Ramos (cell line): ENCODE results near the gene SCNN1A.

Experiments used
- in situ Hi-C: fragments of 300-500 bp; cut with MboI; formaldehyde crosslinking; loops from one replicate; pipeline ENCODE4 v1.14.3; 2022; ENCODE audit warnings: low sequenced_read_pairs; ENCODE audit not compliant: unreplicated experiment

The SCNN1A gene

DNA sequence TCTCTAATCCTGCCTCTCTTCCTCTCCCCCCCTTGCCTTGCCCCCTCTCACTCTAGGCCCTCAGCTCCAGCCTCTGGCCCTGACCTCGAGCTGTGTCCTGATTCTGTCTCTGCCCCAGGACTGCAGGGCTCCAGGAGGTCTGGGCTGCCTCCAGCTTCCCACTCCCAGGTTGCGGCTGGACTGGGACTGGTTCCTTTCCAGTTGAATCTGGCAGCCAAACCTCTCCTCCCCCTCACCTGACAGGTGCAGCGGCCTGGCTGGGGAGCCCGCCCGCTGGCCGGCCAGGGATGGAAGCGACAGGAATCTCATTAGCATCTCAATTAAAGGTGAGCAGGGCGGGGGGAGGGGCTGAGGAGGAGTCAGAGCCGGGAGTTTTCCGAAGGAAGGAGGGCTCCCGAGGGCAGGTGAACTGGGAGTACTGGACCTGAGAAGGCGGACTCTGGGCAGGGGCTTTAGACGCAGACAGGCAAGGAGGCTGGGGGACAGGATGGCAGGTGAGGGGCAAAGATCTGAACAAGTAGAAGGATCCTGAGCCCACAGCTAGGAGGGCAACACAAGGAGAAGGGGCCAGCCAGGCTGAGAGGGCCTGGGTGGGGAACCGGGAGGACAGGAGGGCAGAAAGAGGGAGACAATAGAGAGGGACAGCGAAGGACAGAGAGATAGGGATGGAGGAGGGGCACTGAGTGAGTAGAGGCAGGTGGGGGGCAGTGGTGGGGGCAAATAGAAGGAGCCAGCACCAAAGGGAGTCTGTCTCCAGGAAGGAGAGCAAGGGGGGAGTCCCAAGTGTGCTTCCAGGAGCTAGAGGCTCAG is at the start of gene SCNN1A:
Gene SCNN1A (minus strand): TSS at position 295 of the 810 bp plus-strand sequence. CDS start 780 bp downstream, outside the sequence.
- in situ Hi-C loops = no loop called here

DNA sequence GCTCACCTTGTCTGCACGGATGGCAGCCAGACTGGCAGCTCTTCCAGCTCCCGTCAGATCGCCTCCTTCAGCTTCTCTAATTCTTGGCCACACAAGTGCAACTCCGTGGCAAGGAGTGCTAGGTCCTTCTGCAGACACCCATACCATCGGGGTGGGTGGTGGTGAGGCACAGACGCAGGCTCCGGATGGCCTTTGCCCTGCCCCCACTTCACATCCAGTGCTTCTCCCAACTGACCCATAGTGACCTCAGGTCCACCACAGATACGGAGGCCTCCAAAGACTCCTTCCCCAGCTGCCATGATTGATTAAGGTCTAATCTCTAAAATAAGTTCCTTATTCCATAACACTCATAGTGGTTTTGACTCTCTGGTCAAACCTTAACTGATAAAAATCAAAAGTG is 49.5 kb upstream of the SCNN1A start:
- in situ Hi-C loops = loop anchor here (5.0 kb wide), 2 partner anchors 37 to 122 kb away; no protein-coding TSS in a partner anchor

DNA sequence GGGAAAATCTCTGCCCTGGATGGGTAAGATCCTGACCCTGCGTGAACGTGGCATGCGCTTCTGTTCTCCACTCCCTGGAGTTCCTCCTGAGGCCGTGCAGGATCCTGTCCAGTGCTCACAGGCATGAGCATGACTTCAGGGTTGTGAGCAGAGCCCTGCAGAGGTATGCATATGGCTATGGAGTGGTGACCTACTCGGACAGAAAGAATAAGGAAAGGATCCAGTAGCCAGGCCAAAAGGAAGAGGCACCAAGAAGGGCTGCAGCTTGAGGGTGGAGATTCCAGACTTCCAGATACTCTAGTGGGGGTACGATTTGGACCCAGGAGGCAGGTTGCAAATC is 48.6 kb upstream of the SCNN1A start:
- in situ Hi-C loops = loop anchor here (5.0 kb wide), 1 partner anchor 123 kb away; no protein-coding TSS in a partner anchor

DNA sequence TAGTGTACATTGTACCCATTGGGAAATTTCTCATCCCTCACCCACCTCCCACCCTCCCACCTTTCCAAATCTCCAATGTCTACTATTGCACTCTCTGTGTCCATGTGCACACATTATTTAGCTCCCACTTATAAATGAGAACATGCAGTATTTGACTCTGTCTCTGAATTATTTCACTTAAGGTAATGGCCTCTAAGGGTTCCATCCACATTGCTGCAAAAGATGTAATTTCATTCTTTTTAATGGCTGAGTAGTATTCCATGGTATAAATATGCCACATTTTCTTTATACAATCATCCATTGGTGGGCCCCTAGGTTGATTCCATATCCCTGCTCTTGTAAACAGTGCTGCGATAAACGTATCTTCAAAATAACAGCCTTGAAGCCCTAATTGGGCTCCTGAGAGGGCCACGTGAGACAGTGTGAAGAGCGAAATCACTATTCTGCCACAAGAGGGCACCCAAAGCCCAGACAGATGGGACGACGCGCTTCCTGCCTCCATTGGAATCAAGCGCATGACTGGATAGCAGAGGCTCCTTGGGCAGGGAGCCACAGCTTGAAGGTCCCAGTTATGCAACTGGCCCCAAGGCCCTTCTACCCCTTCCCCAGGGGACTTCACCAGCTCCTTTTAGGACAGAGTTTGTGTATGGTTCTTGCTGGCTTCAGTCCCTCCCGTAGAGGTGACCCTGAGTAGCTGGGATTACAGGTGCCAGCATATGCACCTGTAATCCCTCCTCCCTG is 48.1 kb upstream of the SCNN1A start:
- in situ Hi-C loops = loop anchor here (5.0 kb wide), 1 partner anchor 124 kb away; no protein-coding TSS in a partner anchor

DNA sequence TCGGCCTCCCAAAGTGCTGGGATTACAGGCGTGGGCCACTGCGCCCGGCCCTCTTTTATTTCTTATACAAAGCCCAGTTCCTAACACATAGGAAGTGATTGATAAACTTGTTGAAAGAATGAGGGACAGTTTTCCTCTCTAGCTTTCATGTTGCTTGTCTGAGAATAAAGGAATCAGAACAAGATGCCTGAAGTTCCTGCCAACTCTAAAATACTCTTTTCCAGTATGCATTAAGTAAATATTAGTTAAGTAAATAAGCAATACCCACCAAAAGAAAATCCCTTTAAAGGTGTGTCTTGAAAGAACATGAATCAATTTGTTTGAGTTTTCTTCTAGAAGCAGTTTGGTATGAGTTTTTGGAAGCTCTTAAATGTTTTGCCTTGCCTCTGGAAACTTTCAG is 45.0 kb upstream of the SCNN1A start:
- in situ Hi-C loops = loop anchor here (5.0 kb wide), 1 partner anchor 127 kb away; no protein-coding TSS in a partner anchor

DNA sequence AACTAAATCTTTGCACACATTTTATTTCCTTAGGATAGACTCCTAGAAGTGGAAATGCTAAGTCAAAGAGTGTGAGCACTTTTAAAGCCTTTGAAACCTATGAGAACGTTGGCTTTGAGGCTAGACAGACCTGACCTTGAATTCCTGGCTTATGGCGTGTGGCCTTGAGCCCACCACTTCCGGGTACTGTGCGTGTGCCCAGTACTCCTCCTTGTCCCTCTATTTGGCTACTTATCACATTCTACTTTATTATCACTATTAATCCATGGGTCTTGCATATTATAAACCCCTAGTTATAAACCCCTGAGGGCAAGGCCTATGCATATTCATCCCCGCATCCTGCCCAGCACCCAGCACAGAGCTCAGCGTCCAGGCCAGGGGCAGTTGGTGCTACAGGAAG is 43.4 kb upstream of the SCNN1A start:
- in situ Hi-C loops = loop anchor here (5.0 kb wide), 1 partner anchor 86 kb away; no protein-coding TSS in a partner anchor

DNA sequence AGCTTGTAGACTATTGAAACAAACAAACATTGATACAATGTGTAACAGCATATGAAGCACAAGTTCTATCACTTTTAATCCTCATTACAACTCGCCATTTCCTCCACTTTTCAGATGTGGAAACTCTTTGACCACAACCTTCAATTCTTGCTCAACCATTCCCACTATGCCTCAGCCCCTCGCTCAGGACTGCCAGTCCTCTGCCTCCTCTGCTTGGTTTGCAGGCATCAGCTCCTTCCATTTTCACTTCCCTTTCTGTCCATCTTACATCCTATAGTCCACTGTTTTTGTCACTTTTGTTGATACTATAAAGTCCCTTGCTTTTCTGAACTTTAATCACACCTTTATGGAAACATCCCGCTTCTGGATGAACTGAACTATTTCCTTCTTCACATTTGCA is 41.2 kb upstream of the SCNN1A start:
- in situ Hi-C loops = loop anchor here (5.0 kb wide), 1 partner anchor 84 kb away; no protein-coding TSS in a partner anchor

DNA sequence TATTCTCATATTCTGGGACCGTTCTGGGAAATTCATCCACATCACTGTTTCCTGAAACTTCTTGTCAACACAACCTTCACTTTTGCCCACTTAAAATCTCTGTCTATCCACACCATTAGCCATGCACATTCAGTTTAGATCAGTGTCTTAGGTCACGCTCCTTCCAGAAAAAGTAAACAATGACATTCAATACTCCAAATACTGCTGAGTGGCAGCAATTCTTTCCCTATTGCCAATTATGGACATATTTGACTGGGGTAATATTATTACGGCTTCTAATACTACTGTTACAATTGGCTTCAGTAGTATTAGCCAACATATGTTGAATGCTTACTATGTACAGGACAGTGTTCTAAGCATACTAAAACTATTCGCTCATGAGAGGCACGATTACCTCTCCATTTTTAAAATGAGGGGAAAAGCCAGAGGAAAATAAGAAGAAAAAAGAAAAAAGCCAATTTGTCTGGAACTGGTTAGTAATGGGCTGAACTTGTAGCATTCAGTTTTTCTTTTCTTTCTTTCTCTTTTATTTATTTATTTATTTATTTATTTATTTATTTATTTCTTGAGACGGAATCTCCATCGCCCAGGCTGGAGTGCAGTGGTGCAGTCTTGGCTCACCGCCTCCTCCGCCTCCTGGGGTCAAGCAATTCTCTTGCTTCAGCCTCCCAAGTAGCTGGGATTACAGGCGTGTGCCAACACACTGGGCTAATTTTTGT is 32.0 kb upstream of the SCNN1A start:
- in situ Hi-C loops = no loop called here

DNA sequence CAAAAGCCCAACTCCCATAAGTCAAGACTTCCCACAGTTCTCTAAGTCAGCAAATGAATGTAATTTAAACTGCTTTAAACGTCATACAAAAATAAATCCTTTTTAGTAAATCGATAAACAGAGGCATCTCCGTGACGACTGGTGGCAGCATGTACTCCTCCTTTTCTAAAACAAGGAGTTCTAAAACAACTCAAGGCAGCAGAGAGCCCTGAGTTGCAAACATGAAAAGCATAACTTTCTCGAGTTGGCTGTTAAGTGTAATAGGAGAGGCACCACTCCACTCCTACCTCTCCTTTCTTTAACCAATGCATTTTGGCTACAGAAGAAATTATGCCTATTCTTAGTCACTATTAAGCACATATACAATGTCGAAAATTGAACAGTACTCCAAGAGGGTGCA is 30.6 kb upstream of the SCNN1A start:
- in situ Hi-C loops = no loop called here

DNA sequence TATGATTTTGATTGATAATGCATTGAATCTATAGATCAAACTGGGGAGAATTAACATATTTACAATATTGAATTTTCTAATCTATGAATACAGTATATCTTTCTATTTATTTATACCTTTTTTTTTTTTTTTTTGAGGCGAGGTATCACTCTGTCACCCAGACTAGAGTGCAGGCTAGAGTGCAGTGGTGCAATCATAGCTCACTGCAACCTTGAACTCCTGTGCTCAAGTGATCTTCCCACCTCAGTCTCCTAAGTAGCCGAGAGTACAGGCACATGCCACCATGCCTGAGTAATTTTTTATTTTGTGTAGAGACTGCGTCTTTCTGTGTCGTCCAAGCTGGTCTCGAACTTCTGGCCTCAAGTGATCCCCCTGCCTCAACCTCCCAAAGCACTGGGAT is 29.0 kb upstream of the SCNN1A start:
- in situ Hi-C loops = no loop called here

DNA sequence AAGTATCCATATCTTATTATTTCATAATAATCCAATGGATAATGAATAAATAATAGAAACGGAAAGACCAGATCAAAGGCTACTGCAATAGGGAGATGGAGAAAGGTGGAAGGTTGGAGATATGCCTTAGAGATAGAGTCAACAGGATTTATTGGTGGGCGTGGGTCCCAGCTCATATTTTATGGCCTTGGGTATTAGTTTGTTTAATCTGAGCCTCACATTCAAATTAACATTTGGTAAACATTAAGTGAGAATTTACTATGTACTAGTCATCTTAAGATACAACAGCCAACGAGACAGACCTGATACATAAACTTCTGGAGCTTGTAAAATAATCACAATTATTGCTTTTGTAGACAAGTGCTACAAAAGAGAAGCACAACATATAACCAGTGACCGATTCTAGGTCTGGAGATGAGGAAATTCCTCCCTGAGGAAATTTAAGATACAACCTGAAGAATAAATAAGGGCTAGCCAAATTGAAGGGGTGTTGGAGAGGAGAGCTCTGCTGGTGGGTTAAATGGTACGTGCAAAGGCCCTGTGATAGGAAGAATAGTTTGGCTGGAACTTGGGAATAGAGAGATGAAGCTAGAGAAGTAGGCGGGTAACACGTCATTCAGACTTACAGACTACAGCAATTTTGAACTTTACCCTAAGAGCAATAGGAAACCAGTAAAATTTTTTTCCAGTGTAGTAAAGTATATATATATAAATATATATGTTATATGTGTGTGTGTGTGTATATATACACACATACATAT is 24.7 kb upstream of the SCNN1A start:
- in situ Hi-C loops = no loop called here

DNA sequence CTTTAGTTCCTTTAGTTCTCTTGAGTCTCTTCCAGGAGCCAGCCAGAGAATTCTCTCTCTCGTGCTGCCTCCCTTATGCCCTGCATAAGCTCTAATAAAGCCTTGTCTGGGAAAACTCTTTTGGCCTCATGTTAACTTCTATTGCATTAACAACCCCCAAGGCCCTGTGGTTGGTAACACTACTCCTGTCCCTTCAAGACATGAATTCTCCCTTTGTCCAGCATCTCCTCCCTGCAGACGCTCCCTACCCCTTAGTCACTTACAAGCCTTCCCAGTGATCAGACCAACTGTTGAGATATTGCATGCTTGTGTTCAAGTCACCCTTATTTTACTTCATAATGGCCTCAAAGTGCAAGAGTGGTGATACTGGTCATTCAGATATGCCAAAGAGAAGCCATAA is 20.7 kb upstream of the SCNN1A start:
- in situ Hi-C loops = no loop called here

DNA sequence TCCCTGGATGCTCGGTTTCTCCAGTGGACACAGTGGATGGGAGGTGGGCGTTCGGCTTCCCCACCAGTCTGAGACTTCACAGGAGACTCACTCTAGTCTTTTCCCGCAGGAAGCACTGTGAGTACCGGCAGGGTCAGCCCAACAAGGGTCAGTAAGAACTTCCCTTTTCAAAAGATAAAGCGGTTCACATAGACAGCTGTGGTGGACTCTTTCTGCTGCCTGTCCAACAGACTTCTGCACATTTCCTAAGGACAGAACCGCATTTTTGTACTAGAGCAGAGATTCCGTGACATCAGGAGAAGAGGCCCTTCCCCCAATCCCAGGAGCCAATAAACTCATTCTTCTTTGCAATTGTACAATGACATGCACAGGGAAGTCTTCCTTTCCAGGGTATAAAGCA is 19.0 kb upstream of the SCNN1A start:
- in situ Hi-C loops = no loop called here

DNA sequence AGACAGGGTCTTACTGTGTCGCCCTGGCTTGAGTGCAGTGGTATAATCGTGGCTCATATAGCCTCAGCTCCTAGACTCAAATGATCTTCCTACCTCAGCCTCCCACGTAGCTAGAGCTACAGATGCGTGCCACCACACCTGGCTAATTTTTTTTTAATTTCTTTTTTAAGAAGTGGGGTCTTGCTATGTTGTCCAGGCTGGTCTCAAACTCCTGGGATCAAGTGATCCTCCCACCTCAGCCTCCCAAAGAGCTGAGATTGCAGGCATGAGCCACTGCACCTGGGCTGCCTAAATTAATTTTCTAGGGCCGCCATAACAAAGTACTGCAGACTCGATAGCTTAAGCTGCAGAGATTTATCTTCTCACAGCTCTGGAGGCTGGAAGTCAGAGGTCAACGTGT is 17.7 kb upstream of the SCNN1A start:
- in situ Hi-C loops = no loop called here

DNA sequence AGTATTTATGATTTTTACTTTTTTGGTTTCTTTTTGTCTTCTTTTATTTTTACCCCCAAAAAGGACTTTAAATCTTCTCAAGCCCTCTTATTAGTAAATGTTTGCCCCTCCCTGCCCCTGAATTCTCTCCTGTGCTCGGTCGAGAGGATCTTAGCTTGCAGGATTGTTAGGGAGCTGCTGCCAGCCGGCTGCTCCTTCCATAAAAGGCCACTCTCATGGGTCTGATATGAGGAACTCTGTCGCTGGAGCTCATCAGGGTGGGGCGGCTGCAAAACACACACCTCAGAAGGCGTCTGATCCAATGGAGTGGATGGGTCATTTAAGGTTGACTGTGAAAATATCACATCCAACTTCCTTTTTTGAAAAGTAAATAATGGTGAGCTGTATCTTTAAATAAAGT is 17.1 kb upstream of the SCNN1A start:
- in situ Hi-C loops = no loop called here

DNA sequence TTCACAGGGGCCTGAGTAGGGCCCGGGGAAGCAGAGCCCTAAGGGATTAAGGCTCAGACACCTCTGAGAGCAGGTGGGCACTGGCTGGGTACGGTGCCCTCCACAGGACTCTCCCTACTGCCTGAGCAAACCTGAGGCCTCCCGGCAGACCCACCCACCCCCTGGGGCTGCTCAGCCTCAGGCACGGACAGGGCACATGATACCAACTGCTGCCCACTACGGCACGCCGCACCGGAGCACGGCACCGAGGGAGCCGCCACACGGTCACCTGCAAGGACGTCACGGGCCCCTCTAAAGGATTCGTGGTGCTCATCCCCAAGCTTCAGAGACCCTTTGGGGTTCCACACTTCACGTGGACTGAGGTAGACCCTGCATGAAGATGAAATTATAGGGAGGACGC is 15.7 kb upstream of the SCNN1A start:
- in situ Hi-C loops = no loop called here

DNA sequence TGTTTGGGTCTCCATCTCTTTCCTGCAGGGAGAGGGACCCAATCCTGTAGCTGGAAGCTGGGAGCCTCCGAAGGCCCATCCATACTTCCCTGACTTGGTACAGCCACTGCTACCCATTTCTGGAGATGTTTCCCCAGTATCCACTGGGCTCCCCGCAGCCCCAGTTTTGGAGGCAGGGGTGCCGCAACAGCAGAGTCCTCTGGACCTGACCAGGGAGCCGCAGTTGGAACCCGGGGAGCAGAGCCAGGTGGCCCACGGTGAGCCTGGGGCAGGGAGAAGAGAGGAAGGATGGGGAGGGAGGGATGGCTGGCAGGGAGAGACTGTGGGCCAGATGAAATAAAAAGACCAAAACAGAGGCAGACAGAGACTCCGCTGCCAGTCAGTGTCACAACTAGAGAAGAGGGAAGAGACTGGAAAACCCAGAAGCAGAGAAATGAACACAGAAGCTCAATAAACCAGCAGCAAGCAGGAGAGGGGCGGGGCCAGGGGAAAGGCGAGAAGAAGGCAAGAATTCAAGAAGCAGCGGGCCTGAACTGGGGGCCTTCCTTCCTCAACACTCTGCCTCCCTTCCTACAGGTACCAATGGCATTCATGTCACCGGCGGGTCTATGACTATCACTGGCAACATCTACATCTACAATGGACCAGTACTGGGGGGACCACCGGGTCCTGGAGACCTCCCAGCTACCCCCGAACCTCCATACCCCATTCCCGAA is 14.9 kb upstream of the SCNN1A start:
- in situ Hi-C loops = no loop called here

DNA sequence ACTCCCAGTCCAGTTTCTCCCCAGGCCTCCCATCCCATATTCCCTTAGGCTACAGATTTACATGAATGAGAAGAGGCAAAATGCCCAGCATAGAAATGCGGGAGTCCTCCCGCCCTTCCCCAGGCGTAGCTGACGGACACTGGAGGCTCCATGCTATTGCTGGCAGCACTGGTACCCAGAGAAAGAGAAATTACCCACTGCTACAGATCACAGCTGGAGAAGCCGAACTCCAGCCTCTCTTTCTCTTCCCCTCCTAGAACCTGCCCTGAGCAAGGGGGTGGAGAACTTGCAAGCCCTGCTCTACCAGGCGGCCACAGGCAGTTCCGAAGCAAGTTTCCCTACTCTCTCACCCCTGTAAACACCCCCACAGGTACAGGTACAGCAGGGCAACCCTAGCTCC is 12.2 kb upstream of the SCNN1A start:
- in situ Hi-C loops = no loop called here

DNA sequence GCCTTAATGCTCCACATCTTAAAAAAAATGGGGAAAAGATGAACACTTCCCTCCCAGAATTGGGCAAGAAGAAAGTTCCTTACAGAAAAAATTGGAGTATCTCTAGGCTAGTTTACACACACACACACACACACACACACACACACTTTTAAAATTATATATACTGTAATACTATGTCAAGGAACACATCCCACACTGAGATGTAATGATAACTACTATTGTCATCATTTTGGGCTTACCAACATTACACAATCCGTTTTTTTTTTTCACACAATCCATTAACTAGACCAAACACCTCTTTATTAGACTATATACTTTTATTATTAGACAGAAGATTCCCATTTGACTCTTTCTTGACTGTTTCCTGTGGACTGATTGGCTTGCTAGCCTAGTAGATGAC is 11.1 kb upstream of the SCNN1A start:
- in situ Hi-C loops = no loop called here
